GM19397 (cell line): ENCODE results near the gene PTPRN2.

Experiments used
- ATAC-seq: cut with Tn5 transposase; IDR thresholded peaks from one replicate; pipeline ENCODE4 v1.9.1; 2021; ENCODE audit warnings: mild to moderate bottlenecking, moderate library complexity; ENCODE audit not compliant: unreplicated experiment

Gene PTPRN2

GRCh38 chr7:157866336-157866924, 721.2 kb downstream of the PTPRN2 start:
- ATAC-seq = no peak

DNA sequence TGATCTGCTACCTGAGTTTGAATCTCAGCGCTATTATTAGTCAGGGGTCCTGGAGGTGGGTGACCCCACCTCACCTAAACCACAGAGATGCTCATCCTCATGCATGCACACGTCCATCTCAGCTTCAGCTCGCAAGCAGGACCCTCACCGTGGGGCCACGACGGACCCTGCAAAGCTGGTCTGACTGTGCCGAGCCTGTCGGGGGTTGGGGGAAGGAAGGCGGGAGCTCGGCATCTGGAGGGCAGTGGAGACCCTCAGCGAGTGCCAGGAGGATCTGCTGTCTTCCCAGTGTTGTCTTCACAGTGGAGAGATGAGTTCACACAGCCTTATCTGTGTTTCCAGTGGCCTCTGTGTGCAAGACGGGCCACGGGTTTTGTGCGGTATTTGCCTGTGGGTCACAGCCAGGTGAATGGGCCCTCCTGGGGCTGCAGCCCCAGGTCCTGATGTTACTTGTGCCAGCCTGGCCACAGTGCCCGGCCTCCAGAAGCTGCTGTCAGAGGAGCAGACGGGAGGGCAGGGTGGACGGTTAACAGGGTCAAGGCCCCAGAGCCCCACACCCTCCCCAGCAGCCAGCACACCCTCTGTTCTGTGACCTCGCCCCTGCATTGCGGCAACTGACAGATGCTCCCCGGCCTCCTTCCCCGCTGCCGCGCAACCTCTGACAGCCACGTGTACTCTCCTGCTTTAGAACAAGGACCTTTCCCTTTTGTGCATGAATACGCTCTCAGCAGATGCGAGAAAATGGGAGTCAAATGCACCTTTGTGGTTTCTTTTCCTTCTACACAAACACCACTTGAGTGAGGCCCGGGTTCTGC, 722.1 kb downstream of the PTPRN2 start:
- no peak for ATAC-seq

- no peak for ATAC-seq
Observed at GRCh38 chr7:157864911-157865310, 722.7 kb downstream of the PTPRN2 start.

- no peak for ATAC-seq
Observed at GRCh38 chr7:157863906-157864810, 723.5 kb downstream of the PTPRN2 start.

DNA sequence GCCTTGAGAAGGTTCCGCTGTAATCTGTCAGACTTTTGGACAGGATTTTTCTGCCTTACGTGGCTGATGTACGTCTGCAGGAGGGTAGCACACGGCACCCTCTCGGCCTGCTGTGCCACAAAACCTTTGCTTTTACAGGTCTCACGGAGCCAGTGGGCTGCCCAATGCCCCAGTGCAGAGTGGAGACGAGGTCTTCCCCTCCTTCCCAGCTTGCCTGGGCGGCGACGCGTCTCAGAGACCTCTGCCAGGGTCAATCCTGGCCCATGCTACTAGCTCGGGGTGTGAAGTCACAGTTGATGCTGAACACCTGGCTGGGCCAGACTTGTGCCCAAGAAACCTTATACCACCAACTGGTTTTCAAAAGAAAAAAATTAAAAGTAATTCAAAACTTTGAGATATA, 724.4 kb downstream of the PTPRN2 start:
- no peak for ATAC-seq

DNA sequence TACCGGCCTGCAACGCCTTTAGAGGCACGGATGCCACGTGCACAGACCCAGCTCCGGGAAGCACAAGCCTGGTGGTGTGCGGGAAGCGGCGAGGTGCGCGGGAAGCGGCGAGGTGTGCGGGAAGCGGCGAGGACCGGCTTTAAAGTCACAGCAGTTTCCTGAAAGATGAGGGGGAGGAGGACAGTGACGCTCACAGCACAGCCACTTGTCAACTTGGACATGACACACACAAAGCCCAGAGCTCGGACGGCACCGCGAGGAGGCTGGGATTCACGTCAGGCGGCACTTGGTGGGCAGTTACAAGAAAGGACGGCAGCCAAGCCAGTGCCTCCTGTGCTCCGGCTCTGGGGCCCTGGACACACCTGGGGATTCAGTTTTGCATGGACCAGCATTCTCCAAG, 724.9 kb downstream of the PTPRN2 start:
- ATAC-seq = no peak

GRCh38 chr7:157861551-157861950, 726.1 kb downstream of the PTPRN2 start:
- no peak for ATAC-seq

- ATAC-seq = no peak
Observed at GRCh38 chr7:157861031-157861491, 726.6 kb downstream of the PTPRN2 start.

GRCh38 chr7:157860406-157860805, 727.2 kb downstream of the PTPRN2 start:
- no peak for ATAC-seq

DNA sequence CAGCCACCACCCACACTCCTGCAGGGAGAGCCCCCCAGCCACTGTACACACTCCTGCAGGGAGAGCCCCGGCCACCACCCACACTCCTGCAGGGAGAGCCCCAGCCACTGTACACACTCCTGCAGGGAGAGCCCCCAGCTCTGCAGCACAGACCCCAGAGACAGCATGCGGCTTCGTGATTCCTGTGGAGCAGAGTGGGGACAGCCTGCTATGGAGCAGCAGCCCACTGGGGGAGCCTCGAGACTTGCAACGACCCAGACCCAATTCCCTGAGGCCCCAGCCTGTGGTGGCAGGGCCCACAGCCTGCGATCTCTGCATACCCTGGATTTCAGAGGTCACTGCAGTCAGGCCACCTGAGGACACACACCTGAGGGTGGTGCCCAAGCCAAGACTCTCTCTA, 727.7 kb downstream of the PTPRN2 start:
- no peak for ATAC-seq

DNA sequence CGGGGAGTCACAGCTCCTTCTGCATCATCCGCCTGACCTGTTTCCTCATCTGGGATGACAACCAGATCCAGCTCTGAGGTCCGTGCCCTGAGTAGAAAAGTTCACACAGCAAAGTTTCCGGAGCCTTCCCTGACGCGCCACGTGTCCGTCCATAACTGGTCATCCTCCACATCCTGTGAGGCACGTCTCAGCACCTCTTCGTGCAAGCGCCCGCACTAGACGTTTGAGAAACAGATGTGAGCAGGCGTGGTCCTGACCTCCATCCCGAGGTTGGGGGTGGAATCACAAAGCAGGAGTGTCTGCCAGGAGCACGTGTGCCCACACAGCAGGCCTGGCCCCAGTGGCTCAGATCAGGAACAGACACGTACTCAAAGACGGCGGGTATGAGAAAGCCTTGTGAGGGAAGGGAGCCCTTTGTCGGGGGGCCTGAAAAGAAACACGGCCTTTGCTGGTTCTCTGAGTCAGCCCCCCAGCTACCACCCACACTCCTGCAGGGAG, 730.0 kb downstream of the PTPRN2 start:
- no peak for ATAC-seq

DNA sequence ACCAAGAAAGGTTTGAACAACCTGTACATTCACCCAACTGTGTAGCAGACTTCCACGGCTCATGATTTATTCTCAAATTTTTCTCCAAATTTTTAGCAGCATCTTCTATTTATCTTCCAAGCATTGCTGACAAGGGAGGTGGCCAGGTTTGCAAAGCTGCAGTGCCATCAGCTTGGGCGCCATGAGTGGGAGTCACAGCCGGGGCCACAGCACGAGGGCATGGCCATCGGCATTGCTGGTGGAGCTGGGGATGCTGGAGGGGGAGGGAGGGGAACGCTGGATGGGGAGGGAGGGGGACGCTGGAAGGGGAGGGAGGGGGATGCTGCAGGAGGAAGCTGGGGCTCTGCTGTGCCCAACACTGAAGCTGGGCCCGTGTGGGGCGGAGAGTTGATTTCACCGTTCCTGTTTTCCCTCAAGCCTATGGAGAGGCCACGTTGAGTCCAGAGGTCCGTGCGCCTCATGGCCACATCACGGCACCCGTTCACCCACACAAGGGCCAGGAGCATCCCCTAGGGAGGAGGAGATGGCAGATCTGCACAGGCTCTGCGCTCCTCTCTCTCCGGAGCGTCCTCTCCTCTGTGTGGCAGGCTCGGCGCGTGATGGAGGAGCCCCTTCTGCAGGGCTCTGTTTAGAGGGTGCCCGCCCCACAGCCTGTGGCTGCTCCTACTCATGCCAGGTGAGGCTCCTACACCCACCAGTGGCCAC, 730.6 kb downstream of the PTPRN2 start:
- no peak for ATAC-seq

- no peak for ATAC-seq
Observed at GRCh38 chr7:157855452-157856213, 732.0 kb downstream of the PTPRN2 start.

GRCh38 chr7:157855016-157855415, 732.6 kb downstream of the PTPRN2 start:
- ATAC-seq = no peak

- ATAC-seq = no peak
Observed at GRCh38 chr7:157854066-157854891, 733.3 kb downstream of the PTPRN2 start.

DNA sequence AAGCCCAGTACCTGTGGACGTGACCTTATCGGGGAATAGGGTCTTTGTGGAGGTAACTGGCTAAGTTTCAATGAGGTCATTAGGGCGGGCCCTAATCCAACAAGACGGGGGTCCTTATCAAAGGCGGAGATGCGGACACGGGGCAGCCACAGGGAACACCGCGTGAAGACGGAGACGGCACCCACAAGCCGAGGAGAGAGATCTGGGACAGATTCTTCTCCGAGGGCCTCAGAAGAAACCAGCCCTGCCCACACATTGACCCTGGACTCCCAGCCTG, 733.9 kb downstream of the PTPRN2 start:
- ATAC-seq = no peak

GRCh38 chr7:157853076-157853788, 734.4 kb downstream of the PTPRN2 start:
- ATAC-seq = no peak

GRCh38 chr7:157851501-157852067, 736.0 kb downstream of the PTPRN2 start:
- ATAC-seq = no peak
